ENCODE results near the gene PYGO2.

PYGO2 gene

GRCh38 chr1:154974102-154974807, 12.7 kb upstream of the PYGO2 start, which contains the start of gene CKS1B:
TSS of gene CKS1B (plus strand) at chr1:154974681. CDS start at chr1:154974746, 65 bp downstream.
- TF ChIP-seq CTCF (IDR thresholded peaks at IDR 0.05; ENCODE audit: control insufficient read depth, extremely low read depth, insufficient read depth): no peak
- peak; percentile 100 for DNase-seq (ENCODE audit: low read depth)
- H3K4me3 ChIP-seq (ENCODE audit: low read depth, low read length): peak within 1 kb of the TSS; percentile 75

GRCh38 chr1:154973344-154974101, 11.9 kb upstream of the PYGO2 start:
- TF ChIP-seq CTCF (IDR thresholded peaks at IDR 0.05; ENCODE audit: control insufficient read depth, extremely low read depth, insufficient read depth): peak; percentile 14; the same call in 1 of the 2 replicates
- DNase-seq (ENCODE audit: low read depth): peak; percentile 93
- H3K4me3 ChIP-seq (ENCODE audit: low read depth, low read length): peak overlapping the region; percentile 75

GRCh38 chr1:154972517-154973343, 11.1 kb upstream of the PYGO2 start:
- peak overlapping the region; percentile 75 for H3K4me3 ChIP-seq (ENCODE audit: low read depth, low read length)
- no peak for TF ChIP-seq CTCF (IDR thresholded peaks at IDR 0.05; ENCODE audit: control insufficient read depth, extremely low read depth, insufficient read depth)
- peak; percentile 79 for DNase-seq (ENCODE audit: low read depth)

GRCh38 chr1:154972213-154972516, 10.6 kb upstream of the PYGO2 start:
- DNase-seq (ENCODE audit: low read depth): no peak
- H3K4me3 ChIP-seq (ENCODE audit: low read depth, low read length): peak overlapping the region; percentile 75
- TF ChIP-seq CTCF (IDR thresholded peaks at IDR 0.05; ENCODE audit: control insufficient read depth, extremely low read depth, insufficient read depth): no peak

- no peak for DNase-seq (ENCODE audit: low read depth)
- no peak for TF ChIP-seq CTCF (IDR thresholded peaks at IDR 0.05; ENCODE audit: control insufficient read depth, extremely low read depth, insufficient read depth)
Observed at GRCh38 chr1:154971341-154971998, 9.9 kb upstream of the PYGO2 start.

GRCh38 chr1:154970631-154971340, 9.2 kb upstream of the PYGO2 start, which contains the start of gene SHC1:
TSS of gene SHC1 (minus strand) at chr1:154970747. CDS start at chr1:154970526, 221 bp downstream.
- peak within 1 kb of the TSS; percentile 59 for H3K4me3 ChIP-seq (ENCODE audit: low read depth, low read length)
- peak; percentile 50 for DNase-seq (ENCODE audit: low read depth)
- TF ChIP-seq CTCF (IDR thresholded peaks at IDR 0.05; ENCODE audit: control insufficient read depth, extremely low read depth, insufficient read depth): no peak

More at GRCh38 chr1:154971341-154971998, 9.9 kb upstream of the PYGO2 start:
- H3K4me3 ChIP-seq (ENCODE audit: low read depth, low read length): peak overlapping the region; percentile 59

Data from LNCaP clone FGC (cell line).